Measurements from ENCODE around the gene MTFR1L.

The MTFR1L gene

DNA sequence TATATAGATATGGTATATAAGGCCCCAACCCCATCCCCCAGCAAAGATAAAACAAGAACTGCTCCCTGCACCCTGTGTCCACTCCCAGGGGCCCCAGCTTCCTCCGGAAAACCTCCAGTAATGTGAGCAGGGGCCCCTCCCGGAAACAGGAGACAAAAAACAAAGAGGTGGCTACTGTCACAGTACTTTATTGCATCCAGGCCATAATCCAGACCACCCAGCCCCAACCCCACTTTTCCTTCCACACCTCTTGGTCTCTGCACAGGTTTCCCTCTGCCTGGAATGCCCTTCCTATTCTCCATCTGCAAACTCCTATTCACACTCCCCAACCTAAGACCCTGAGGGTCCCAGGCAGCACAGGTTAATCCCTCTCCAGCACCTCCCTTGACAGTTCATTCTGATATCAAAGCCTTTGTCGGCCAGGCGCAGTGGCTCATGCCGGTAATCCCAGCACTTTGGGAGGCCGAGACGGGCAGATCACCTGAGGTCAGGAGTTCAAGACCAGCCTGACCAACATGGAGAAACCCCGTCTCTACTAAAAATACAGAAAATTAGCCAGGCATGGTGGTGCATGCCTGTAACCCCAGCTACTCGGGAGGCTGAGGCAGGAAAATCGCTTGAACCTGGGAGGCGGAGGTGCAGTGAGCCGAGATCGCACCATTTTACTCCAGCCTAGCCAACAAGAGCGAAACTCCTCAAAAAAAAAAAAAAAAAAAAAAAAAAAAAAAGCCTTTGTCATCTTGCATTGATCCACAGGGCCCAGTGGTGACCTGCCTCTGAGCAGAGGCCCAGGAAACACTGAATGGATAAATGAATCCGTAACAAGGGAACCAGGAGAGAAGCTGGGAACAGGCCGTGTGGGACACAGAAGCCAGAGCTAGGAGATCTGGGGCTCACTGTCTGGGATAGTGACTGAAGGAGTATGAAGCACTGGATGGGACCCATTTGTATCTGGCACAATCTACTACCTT, 41.8 kb downstream of the MTFR1L start:
- DNase-seq (ENCODE audit: low spot score), result no peak

- DNase-seq (ENCODE audit: low spot score), result no peak
Observed at GRCh38 chr1:25862785-25863485, 43.2 kb downstream of the MTFR1L start.

DNA sequence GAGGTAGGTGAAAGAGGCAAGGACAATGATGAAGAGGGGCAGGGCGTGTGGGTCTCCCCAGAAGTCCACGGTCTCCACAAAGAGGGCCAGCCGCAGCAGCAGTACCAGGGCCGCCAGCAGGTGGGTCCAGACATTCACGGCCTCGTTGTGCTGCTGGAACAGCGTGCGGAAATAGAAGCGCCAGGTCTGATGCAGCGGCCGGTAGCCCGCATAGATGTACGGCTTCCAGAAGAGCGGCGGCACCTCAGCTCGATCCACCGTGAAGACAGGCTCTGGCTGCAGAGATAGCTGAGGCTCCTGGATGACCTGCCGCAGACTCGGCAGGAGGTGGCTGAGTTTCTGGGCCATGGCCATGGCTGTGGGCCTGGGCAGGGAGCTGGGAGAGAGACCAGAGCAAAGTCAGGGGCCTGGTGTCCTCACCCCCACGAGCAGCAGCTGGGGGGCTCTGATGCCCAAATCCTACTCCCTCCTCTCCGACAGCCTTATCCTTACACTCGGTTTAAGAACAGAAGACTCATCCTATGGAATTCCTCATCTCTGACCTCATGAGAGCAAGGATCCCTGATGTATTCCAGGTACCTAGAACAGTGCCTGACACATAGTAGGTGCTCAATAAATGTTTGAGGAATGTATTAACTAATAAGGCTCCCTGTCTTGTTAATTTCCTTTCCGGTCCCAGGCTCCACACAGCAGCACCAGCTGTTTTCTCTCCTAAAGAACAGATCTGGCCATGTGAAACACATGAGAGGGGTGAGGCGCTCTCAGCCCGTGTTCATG, 43.9 kb downstream of the MTFR1L start:
- DNase-seq (ENCODE audit: low spot score), result no peak

DNA sequence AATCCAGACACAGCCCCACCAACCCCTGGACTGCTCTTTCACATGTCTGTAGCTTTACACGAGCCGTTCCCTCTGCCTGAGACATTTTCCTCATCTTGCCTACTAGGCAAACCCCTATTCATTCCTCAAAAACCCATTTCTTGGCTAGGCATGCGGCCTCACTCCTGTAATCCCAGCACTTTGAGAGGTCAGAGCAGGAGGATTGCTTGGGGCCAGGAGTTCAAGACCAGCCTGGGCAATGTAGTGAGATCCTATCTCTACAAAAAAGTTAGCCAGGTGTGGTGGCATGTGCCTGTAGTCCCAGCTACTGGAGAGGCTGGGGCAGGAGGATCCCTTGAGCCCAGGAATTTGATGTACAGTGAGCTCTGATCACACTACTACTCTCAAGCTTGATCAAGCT, 44.7 kb downstream of the MTFR1L start:
- no peak for DNase-seq (ENCODE audit: low spot score)

DNA sequence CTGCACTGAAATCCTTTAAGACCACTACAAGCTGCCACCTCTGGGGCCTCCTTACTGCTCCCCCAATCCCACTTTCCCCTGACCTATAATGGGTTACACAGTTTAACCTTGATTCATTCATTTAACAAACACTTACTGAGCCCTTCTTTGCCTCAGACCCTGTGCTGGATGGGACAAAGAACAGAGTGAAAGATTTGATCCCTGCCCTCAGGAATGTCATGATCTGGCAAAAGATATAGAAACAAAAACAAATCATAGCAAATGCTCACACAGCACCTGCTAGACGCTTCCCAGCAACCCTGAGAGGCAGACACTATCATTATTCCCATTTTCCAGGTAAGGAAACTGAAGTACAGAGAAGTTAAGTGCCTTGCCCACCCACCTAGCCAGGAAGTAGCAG, 46.5 kb downstream of the MTFR1L start:
- DNase-seq (ENCODE audit: low spot score), result no peak

DNA sequence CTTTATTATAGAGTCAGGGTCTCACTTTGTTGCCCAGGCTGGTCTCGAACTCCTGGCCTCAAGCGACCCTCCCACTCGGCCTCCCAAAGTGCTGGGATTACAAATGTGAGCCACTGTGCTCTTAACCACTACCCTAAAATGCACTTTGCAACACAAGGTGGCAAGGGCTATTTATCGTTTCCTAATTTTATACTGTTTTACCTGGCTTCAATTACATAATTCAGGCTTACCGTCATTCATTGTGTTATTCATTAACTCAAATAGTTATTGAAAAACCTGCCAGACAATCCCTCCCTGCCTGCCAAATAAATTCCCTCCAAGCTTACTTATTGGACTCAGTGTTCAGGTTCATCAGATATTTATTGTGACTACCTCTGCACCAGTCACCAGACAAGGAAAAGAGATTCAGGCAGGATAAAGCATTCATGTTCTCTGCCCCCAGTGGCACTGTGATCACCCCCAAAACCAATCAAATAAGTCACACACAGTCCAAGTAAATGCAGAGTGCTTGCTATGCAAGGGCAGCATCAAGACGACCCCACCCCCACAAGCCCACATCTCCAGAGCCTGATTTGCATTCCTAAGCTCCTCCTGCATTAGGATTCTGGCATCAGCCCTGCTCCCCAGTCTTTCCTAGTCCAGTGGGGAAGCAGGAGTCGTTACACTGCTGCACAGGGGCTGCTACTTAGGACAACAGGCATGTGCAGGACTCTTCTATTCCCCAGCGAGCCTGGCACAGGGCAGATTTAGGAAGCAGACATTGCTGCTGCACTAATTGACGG, 47.6 kb downstream of the MTFR1L start:
- DNase-seq (ENCODE audit: low spot score), result no peak

GRCh38 chr1:25869909-25870606, 50.3 kb downstream of the MTFR1L start:
- no peak for DNase-seq (ENCODE audit: low spot score)

DNA sequence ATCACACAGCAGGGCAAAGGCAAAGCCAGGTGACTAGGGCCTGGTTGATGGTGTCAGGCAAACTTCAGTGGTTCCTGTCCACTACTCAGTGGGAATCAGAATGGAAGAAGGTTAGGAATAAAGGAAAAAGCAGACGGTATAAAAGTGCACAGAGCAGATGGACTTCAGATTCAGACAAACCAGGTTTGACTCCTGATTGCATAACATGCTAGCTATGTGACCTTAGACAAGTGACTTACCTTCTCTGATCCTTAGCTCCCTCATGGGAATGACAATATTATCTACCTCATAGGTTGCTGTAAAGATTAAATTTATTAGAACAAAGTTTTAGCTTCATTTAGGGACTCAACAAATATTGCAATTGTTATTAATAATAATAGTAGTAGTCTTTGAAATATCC, 50.9 kb downstream of the MTFR1L start:
- DNase-seq (ENCODE audit: low spot score), result no peak

- no peak for DNase-seq (ENCODE audit: low spot score)
Observed at GRCh38 chr1:25871086-25871703, 51.4 kb downstream of the MTFR1L start.

- no peak for DNase-seq (ENCODE audit: low spot score)
Observed at GRCh38 chr1:25871704-25872494, 52.1 kb downstream of the MTFR1L start.

- DNase-seq (ENCODE audit: low spot score), result no peak
Observed at GRCh38 chr1:25872713-25873112, 53.0 kb downstream of the MTFR1L start.

- DNase-seq (ENCODE audit: low spot score), result no peak
Observed at GRCh38 chr1:25873120-25873519, 53.4 kb downstream of the MTFR1L start.

DNA sequence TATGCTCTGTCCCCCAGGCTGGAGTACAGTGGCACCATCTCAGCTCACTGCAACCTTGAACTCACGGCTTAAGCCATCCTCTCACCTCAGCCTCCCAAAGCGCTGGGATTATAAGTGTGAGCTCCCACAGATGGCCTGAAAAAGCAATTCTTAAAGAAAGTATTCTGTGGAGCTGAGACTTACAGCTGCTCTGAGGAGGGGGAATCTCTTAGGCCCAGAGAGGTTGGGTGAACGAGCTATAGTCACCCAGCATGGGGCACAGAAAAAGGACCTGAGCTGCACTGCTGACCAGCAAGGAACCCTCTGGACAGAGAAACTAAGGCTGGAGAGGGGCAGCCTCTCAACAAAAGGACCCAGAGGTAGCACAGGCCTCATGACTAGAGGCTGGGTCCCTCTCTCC, 54.5 kb downstream of the MTFR1L start:
- no peak for DNase-seq (ENCODE audit: low spot score)

- DNase-seq (ENCODE audit: low spot score), result no peak
Observed at GRCh38 chr1:25874635-25875153, 54.9 kb downstream of the MTFR1L start.

DNA sequence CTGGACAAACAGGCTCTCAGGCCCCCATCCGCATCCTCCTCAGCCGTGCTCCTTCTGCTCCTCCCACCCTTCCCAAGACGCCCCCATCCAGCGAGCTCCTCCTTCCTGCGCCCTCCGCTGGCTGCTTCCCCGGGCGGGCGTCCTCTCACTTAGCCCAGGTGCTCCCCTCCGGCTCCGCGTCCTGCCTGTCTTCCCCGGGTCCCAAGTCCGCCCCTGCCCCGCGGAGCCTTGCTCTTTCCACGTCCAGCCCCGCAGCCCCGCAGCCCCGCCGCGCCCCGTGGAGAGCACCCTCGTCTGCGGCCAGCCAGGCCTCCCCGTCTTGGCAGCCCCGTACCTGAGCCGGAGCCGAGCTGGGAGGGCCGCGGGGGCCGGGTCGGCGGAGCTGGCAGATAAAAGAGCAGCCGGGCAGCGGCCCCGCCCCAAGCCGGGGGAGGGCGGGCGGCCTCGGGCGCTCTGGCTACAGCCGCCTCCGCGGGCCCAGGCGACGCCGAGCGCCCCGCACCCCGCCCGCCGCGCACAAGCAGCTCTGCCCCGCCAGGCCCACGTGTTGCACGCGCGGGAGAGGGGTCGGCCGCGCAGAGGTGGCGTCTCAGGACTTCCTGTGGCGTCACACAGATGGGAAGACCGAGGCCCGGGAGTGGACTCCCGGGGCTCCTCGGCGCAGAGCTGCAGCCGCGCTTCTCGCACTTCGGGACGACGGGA, 55.6 kb downstream of the MTFR1L start, which contains the start of gene PAQR7:
TSS of gene PAQR7 (minus strand) at position 555 of the 702 bp plus-strand sequence. CDS start 11,869 bp downstream, outside the sequence.
- DNase-seq (ENCODE audit: low spot score), result peak; percentile 80

GRCh38 chr1:25875856-25876692, 56.3 kb downstream of the MTFR1L start:
- DNase-seq (ENCODE audit: low spot score), result no peak

DNA sequence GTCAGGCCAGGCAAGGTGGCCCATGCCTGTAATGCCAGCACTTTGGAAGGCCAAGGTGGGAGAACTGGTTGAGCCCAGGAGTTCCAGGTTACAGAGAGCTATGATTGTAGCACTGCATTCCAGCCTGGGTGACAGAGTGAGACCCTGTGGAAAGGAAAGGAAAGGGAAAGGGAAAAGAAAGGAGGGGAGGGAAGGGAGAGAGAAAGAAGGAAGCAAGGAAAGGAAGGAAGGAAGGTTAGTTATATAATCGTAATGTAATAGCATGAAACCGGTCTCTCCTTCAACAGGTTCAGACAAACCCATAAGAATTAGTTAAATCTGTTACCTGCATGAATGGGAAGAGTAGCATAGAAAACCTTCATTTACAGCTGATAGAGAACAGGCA, 56.9 kb downstream of the MTFR1L start:
- no peak for DNase-seq (ENCODE audit: low spot score)

Measured in SK-N-DZ (cell line).